GM18870 (cell line): ENCODE data around the gene ARPC1B.

Source experiments
- ATAC-seq: cut with Tn5 transposase; IDR thresholded peaks from one replicate; pipeline ENCODE4 v1.9.1; 2021; ENCODE audit warnings: moderate library complexity; ENCODE audit not compliant: unreplicated experiment

Gene ARPC1B

GRCh38 chr7:99440195-99440594 is 65.7 kb downstream of the ARPC1B start:
- ATAC-seq = no peak
